A673 (cell line): ENCODE results near the gene LETMD1. TPM values are rescaled to one million over a fixed set of nuclear protein-coding genes. Genes with fewer than 3 reads are reported as not detected.

Source experiments
- BruUV-seq: library from RNA; stranded (reverse); fragments of 400-500 nt; replicated peaks from 2 replicates; lab custom pipeline; 2021; lab: Mats Ljungman, UMichigan
- CTCF ChIA-PET: fragments of 300-600 bp; sonication (Branson Sonifier 250); formaldehyde crosslinking; loops from one replicate; lab custom pipeline; 2022; ENCODE audit warnings: antibody characterized with exemption; lab: Charles Lee
- POLR2A ChIA-PET: fragments of 300-600 bp; sonication (Branson Sonifier 250); formaldehyde crosslinking; loops from one replicate; lab custom pipeline; 2022; ENCODE audit warnings: antibody characterized with exemption; ENCODE audit not compliant: low non-redundant PET; lab: Charles Lee
- DNase-seq: peaks from one replicate; pipeline ENCODE4 v3.0.0-alpha.2; 2015; ENCODE audit warnings: low spot score
- H3K27ac ChIP-seq: fragments of 200-600 bp; sonication (generic); 2 replicates; pipeline ENCODE4 v1.5.1; 2016; ENCODE audit warnings: mixed run types, low read depth, mild to moderate bottlenecking, mixed read lengths, antibody characterized with exemption, low read length; ENCODE audit not compliant: poor library complexity, severe bottlenecking
- H3K27me3 ChIP-seq: fragments of 200-600 bp; sonication (generic); replicated peaks from 2 replicates; pipeline ENCODE4 v1.6.1; 2017; ENCODE audit warnings: mixed run types, low read depth, mild to moderate bottlenecking, mixed read lengths, antibody characterized with exemption, low read length; ENCODE audit not compliant: insufficient read depth, poor library complexity
- H3K36me3 ChIP-seq: fragments of 200-600 bp; sonication (generic); 2 replicates; pipeline ENCODE4 v1.6.1; 2016; ENCODE audit warnings: mixed run types, mild to moderate bottlenecking, mixed read lengths, antibody characterized with exemption, low read length; ENCODE audit not compliant: insufficient read depth, poor library complexity, severe bottlenecking
- H3K4me1 ChIP-seq: fragments of 200-600 bp; sonication (generic); 2 replicates; pipeline ENCODE4 v1.6.1; 2017; ENCODE audit warnings: mixed run types, mild to moderate bottlenecking, mixed read lengths, antibody characterized with exemption, low read length; ENCODE audit not compliant: insufficient read depth, poor library complexity, severe bottlenecking
- H3K4me3 ChIP-seq: fragments of 200-600 bp; sonication (generic); 2 replicates; pipeline ENCODE4 v1.5.1; 2016; ENCODE audit warnings: low read depth, mixed run types, mild to moderate bottlenecking, mixed read lengths, low read length; ENCODE audit not compliant: poor library complexity, severe bottlenecking
- H3K9me3 ChIP-seq: fragments of 200-600 bp; sonication (generic); 2 replicates; pipeline ENCODE4 v1.6.1; 2016; ENCODE audit warnings: mixed run types, low read depth, mild to moderate bottlenecking, mixed read lengths, antibody characterized with exemption, low read length; ENCODE audit not compliant: poor library complexity, severe bottlenecking
- CTCF ChIP-seq: fragments of 300-800, 200-600 bp; sonication (generic); conservative IDR thresholded peaks from 2 replicates; pipeline ENCODE4 v1.5.1; 2017; ENCODE audit warnings: low read depth, mild to moderate bottlenecking, antibody characterized with exemption, low read length, moderate library complexity, mixed read lengths
- EZH2 ChIP-seq: fragments of 200-600 bp; sonication (generic); IDR thresholded peaks from 2 replicates; pipeline ENCODE4 v1.6.1; 2017; ENCODE audit warnings: borderline replicate concordance, low read depth, mild to moderate bottlenecking, mixed read lengths, antibody characterized with exemption, low read length; ENCODE audit not compliant: poor library complexity, severe bottlenecking
- intact Hi-C: fragments of 100-400 bp; cut with micrococcal nuclease; formaldehyde crosslinking; loops from one replicate; pipeline ENCODE4 v1.10.0; 2022; ENCODE audit not compliant: unreplicated experiment
- total RNA-seq: library from RNA; stranded (reverse); gene quantifications from 2 replicates; pipeline ENCODE4 v1.2.3, GENCODE V29; 2021

Gene LETMD1
- total RNA-seq, 1 experiment from 2014 or later = 60.3 TPM

- no peak overlapping the region for H3K27ac ChIP-seq
- H3K4me1 ChIP-seq = no peaks in the 10 kb centered on the region
- H3K36me3 ChIP-seq = no peaks in the 10 kb centered on the region
- H3K4me3 ChIP-seq = no peak overlapping the region
- CTCF ChIA-PET = no interaction called here
- intact Hi-C loops = no loop called here
- POLR2A ChIA-PET = no interaction called here
- H3K27me3 ChIP-seq = no peaks in the 10 kb centered on the region
- TF ChIP-seq EZH2 (no peak), CTCF (no peak)
- no peaks in the 10 kb centered on the region for H3K9me3 ChIP-seq
- BruUV-seq = no TSS peak
- no peak for DNase-seq
Observed at GRCh38 chr12:51033457-51034089, 14.6 kb upstream of the LETMD1 start.

- no TSS peak for BruUV-seq
- H3K27me3 ChIP-seq = no peaks in the 10 kb centered on the region
- intact Hi-C loops = no loop called here
- no peak overlapping the region for H3K27ac ChIP-seq
- no peaks in the 10 kb centered on the region for H3K4me1 ChIP-seq
- DNase-seq = no peak
- no peak overlapping the region for H3K4me3 ChIP-seq
- POLR2A ChIA-PET = interaction anchor here (0.7 kb wide), 1 partner anchor 71 kb away, joined by 3 read pairs; no protein-coding TSS in a partner anchor
- CTCF ChIA-PET = no interaction called here
- TF ChIP-seq CTCF (no peak), EZH2 (no peak)
- no peaks in the 10 kb centered on the region for H3K9me3 ChIP-seq
- H3K36me3 ChIP-seq = no peaks in the 10 kb centered on the region
Observed at GRCh38 chr12:51036279-51036678, 11.8 kb upstream of the LETMD1 start.

GRCh38 chr12:51048661-51049251 is 629 bp downstream of the LETMD1 start:
- CTCF ChIA-PET = interaction anchor here (0.5 to 0.9 kb wide), 2 partner anchors 223 to 224 kb away, joined by 3 to 7 read pairs; no protein-coding TSS in a partner anchor
- no peak for TF ChIP-seq CTCF
- TF ChIP-seq EZH2 = no peak
- Histone ChIP-seq H3K4me3 (peak overlapping the region; percentile 71), H3K36me3 (peaks cover 13% of the 10 kb centered on the region), H3K4me1 (peaks cover 9% of the 10 kb centered on the region), H3K9me3 (no peaks in the 10 kb centered on the region), H3K27ac (peak overlapping the region; percentile 82), H3K27me3 (no peaks in the 10 kb centered on the region)
- no peak for DNase-seq
- POLR2A ChIA-PET = no interaction called here
- intact Hi-C loops = loop anchor here (10.0 kb wide), 1 partner anchor 296 kb away; the partner anchor contains the start of gene CELA1
- BruUV-seq = no TSS peak
